Peyer's patch (tissue), 4 donors: ENCODE measurements around the gene JADE3. TPM values are rescaled to one million over a fixed set of nuclear protein-coding genes. Genes with fewer than 3 reads are reported as not detected.

Source experiments
- DNase-seq, 3 donors: peaks; one replicate each; pipeline ENCODE4 v3.0.0-alpha.2; 2017 to 2019
- H3K27ac ChIP-seq, 4 donors: fragments of 200-600 bp; sonication (generic); one replicate each; pipeline ENCODE4 v1.5.1; 2016 to 2019
- H3K27me3 ChIP-seq, 2 donors: fragments of 200-600 bp; sonication (generic); one replicate each; pipeline ENCODE4 v1.5.1; 2019
- H3K36me3 ChIP-seq, 3 donors: fragments of 200-600 bp; sonication (generic); one replicate each; pipeline ENCODE4 v1.5.1; 2016 to 2019
- H3K4me1 ChIP-seq, 4 donors: fragments of 200-600 bp; sonication (generic); one replicate each; pipeline ENCODE4 v1.5.1; 2016 to 2019
- H3K4me3 ChIP-seq, 4 donors: fragments of 200-600 bp; sonication (generic); 1 replicate in 3 of 4; 2 replicates in 1 of 4; pipeline ENCODE4 v1.5.1; 2016 to 2019; ENCODE audit warnings: mild to moderate bottlenecking in 1 of 4
- H3K9me3 ChIP-seq, 4 donors: fragments of 200-600 bp; sonication (generic); one replicate each; pipeline ENCODE4 v1.5.1; 2016 to 2019; ENCODE audit warnings: mild to moderate bottlenecking in 1 of 4
- CTCF ChIP-seq, 6 experiments: fragments of 450-650 bp in 4 of 6; fragments of 200-600 bp in 2 of 6; sonication (generic) in 1 of 6; IDR thresholded peaks; one replicate each; pipeline ENCODE4 v1.5.1; 2017 to 2019; ENCODE audit warnings: antibody characterized with exemption in 6 of 6, mild to moderate bottlenecking in 3 of 6, moderate library complexity in 1 of 6
- POLR2A ChIP-seq, 2 donors: fragments of 450-650 bp; IDR thresholded peaks; one replicate each; pipeline ENCODE4 v1.5.1; 2017; ENCODE audit warnings: antibody characterized with exemption in 2 of 2, mild to moderate bottlenecking in 2 of 2, moderate library complexity in 2 of 2
- total RNA-seq, 4 donors: library from RNA; depleted of rRNA; stranded (reverse); fragments of >200 nt; gene quantifications; one replicate each; pipeline ENCODE4 v1.1.0, GENCODE V29; 2016

JADE3 gene
- total RNA-seq, 4 donors from 2014 or later, result 2.0 to 19.8 (median 2.6) TPM

- Histone ChIP-seq H3K36me3 (peaks cover 0 to 5% (median 0%) of the 10 kb centered on the region in 3 donors), H3K9me3 (no peaks in the 10 kb centered on the region), H3K4me3 (no peak overlapping the region), H3K27ac (no peak overlapping the region), H3K4me1 (no peaks in the 10 kb centered on the region), H3K27me3 (no peaks in the 10 kb centered on the region)
- no peak for DNase-seq
- TF ChIP-seq POLR2A (IDR thresholded peaks at IDR 0.05) (no peak), CTCF (IDR thresholded peaks at IDR 0.05) (no peak)
Measured at GRCh38 chrX:46994096-46994495, 81.9 kb downstream of the JADE3 start.

DNA sequence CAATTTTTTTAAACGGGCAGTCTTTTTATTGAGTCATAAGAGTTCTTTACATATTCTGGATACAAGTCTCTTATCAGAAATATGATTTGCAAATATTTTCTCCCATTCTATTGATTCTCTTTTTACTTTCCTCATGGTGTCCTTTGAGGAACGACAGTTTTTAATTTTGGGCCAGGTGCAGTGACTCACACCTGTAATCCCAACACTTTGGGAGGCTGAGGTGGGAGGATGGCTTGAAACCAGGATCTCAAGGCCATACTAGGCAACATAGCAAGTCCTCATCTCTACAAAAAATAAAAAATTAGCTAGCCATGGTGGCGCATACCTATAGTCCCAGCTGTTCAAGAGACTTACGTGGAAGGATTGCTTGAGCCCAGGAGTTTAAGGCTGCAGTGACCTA is 99.9 kb downstream of the JADE3 start:
- TF ChIP-seq CTCF (IDR thresholded peaks at IDR 0.05), result no peak
- no peak for TF ChIP-seq POLR2A (IDR thresholded peaks at IDR 0.05)
- H3K27ac ChIP-seq, result no peak overlapping the region
- no peak for DNase-seq
- H3K9me3 ChIP-seq, result no peaks in the 10 kb centered on the region
- H3K4me3 ChIP-seq, result no peak overlapping the region
- no peaks in the 10 kb centered on the region for H3K27me3 ChIP-seq
- no peaks in the 10 kb centered on the region for H3K36me3 ChIP-seq
- no peaks in the 10 kb centered on the region for H3K4me1 ChIP-seq

DNA sequence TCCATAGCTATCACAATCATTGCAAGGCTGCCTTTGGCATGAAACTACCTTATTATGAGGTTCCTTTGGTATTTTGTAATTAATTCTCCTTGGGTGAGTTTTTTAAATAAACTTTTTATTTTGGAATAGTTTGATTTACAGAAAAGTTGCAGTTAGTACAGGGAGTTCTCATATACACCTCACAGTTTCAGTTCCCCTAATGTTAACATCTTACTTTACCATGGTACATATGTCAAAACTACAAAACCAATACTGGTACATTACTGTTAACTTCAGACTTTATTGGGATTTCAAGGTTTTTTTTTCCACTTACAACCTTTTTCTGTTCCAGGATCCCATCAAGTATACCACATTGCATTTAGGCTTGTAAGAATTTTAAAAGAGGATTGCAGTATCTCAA is 114.0 kb downstream of the JADE3 start:
- Histone ChIP-seq H3K4me1 (no peaks in the 10 kb centered on the region), H3K4me3 (no peak overlapping the region), H3K9me3 (no peaks in the 10 kb centered on the region), H3K36me3 (no peaks in the 10 kb centered on the region), H3K27me3 (no peaks in the 10 kb centered on the region), H3K27ac (no peak overlapping the region)
- no peak for TF ChIP-seq POLR2A (IDR thresholded peaks at IDR 0.05)
- no peak for TF ChIP-seq CTCF (IDR thresholded peaks at IDR 0.05)
- no peak for DNase-seq

DNA sequence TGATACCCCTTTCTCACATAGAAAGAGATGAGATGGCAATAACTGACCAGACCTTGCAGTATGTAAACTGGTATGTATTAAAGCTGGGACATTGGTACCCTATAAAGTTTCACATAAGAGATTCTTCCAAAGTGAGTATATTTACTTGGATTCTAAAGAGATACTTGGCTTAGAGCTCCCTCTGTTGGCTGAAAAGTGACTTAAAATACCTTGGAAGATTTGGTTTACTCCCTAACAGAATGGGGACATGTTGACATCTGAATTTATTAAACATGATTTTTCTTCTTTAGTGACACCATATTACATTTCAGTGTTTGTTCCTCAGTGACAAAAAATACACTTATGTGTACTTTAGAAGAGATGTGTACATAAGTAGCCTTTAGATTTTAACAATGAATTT is 118.1 kb downstream of the JADE3 start:
- H3K4me1 ChIP-seq, result no peaks in the 10 kb centered on the region
- H3K36me3 ChIP-seq, result no peaks in the 10 kb centered on the region
- no peaks in the 10 kb centered on the region for H3K27me3 ChIP-seq
- H3K27ac ChIP-seq, result no peak overlapping the region
- no peak overlapping the region for H3K4me3 ChIP-seq
- TF ChIP-seq CTCF (IDR thresholded peaks at IDR 0.05) (peak in 5 of 6 experiments; percentile 30 to 65 (median 53)), POLR2A (IDR thresholded peaks at IDR 0.05) (no peak)
- no peaks in the 10 kb centered on the region for H3K9me3 ChIP-seq
- DNase-seq, result no peak

DNA sequence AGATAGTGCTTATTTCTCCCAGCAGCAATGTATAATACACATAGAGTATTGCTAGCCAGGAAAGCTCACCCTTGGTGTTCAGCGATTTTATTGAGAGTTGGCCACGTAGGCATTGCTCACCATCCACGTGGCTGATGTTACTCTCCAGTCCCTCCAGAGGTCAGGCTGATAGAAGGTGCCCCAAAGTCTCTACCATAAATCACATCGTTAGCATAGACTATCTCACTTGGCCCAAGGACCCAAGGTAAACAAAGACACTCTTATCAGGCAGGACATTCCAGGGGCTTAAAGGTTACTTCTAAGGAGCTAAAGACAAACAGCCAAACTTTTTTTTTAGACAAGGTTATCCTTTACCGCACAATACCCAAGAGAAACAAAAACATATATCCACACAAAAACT is 135.8 kb downstream of the JADE3 start:
- Histone ChIP-seq H3K36me3 (no peaks in the 10 kb centered on the region), H3K27me3 (no peaks in the 10 kb centered on the region), H3K4me3 (no peak overlapping the region), H3K27ac (no peak overlapping the region), H3K9me3 (no peaks in the 10 kb centered on the region), H3K4me1 (no peaks in the 10 kb centered on the region)
- TF ChIP-seq CTCF (IDR thresholded peaks at IDR 0.05) (no peak), POLR2A (IDR thresholded peaks at IDR 0.05) (no peak)
- DNase-seq, result peak in 1 of 3 donors; percentile 50
